BJ (cell line): ENCODE data around the gene DUSP6. TPM values are rescaled to one million over a fixed set of nuclear protein-coding genes. Genes with fewer than 3 reads are reported as not detected.

ENCODE experiments used
- CTCF ChIA-PET: fragments of 350-600 bp; formaldehyde crosslinking; extraction: SDS; loops from one replicate; lab custom pipeline; 2021; ENCODE audit warnings: antibody characterized with exemption, inconsistent platforms; lab: Yijun Ruan, JAX
- POLR2A ChIA-PET: fragments of 300-600 bp; sonication (Branson Sonifier 250); formaldehyde crosslinking; extraction: SDS; loops from one replicate; lab custom pipeline; 2021; ENCODE audit warnings: antibody characterized with exemption; lab: Charles Lee
- DNase-seq: peaks from one replicate; pipeline ENCODE4 v3.0.0-alpha.2; 2011; ENCODE audit warnings: low read depth
- H3K27me3 ChIP-seq: 2 replicates; pipeline ENCODE4 v1.6.0; 2011; ENCODE audit warnings: low read length; ENCODE audit not compliant: control insufficient read depth, insufficient read depth
- H3K36me3 ChIP-seq: 2 replicates; pipeline ENCODE4 v1.5.1; 2011; ENCODE audit warnings: low read length; ENCODE audit not compliant: control insufficient read depth, insufficient read depth
- H3K4me3 ChIP-seq: 2 replicates; pipeline ENCODE4 v1.5.1; 2011; ENCODE audit warnings: low read depth, mild to moderate bottlenecking, control low read depth, low read length
- polyA plus RNA-seq: library from polyadenylated mRNA; depleted of rRNA; stranded (reverse); fragments of >200 nt; gene quantifications from 2 replicates; pipeline ENCODE4 v1.2.3, GENCODE V29; 2011
- TF ChIP-seq, protein P1 (sequence below): IDR thresholded peaks from 2 replicates; pipeline ENCODE4 v1.5.1; 2011; ENCODE audit warnings: low read depth, mild to moderate bottlenecking, control low read depth, inconsistent platforms, low read length, moderate library complexity; ENCODE audit not compliant: insufficient read depth

The DUSP6 gene
- polyA plus RNA-seq, 1 experiment, result 26.6 TPM

DNA sequence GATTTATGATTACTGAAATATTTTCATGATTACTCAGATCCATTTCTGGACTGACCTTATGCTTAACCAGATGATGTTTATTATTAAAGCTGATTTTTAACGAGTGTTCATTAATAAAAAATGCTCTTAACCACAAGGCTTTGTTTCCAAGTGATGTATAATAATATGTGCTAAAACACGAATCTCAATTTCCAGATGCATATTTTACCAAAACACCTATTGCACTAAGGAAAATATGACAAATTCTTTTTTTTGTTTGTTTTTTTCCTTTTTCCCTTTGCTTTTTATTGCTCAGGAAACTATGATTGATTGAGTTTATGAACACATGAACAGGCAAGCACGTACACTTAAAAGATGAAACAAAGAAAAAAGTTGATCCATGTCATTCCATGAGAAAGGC lies 16.9 kb upstream of the DUSP6 start:
- TF ChIP-seq, protein P1, sequence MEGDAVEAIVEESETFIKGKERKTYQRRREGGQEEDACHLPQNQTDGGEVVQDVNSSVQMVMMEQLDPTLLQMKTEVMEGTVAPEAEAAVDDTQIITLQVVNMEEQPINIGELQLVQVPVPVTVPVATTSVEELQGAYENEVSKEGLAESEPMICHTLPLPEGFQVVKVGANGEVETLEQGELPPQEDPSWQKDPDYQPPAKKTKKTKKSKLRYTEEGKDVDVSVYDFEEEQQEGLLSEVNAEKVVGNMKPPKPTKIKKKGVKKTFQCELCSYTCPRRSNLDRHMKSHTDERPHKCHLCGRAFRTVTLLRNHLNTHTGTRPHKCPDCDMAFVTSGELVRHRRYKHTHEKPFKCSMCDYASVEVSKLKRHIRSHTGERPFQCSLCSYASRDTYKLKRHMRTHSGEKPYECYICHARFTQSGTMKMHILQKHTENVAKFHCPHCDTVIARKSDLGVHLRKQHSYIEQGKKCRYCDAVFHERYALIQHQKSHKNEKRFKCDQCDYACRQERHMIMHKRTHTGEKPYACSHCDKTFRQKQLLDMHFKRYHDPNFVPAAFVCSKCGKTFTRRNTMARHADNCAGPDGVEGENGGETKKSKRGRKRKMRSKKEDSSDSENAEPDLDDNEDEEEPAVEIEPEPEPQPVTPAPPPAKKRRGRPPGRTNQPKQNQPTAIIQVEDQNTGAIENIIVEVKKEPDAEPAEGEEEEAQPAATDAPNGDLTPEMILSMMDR, result no peak
- CTCF ChIA-PET, result no interaction called here
- H3K36me3 ChIP-seq, result no peaks in the 10 kb centered on the region
- no peaks in the 10 kb centered on the region for H3K27me3 ChIP-seq
- DNase-seq, result no peak
- POLR2A ChIA-PET, result no interaction called here
- H3K4me3 ChIP-seq, result no peak overlapping the region

DNA sequence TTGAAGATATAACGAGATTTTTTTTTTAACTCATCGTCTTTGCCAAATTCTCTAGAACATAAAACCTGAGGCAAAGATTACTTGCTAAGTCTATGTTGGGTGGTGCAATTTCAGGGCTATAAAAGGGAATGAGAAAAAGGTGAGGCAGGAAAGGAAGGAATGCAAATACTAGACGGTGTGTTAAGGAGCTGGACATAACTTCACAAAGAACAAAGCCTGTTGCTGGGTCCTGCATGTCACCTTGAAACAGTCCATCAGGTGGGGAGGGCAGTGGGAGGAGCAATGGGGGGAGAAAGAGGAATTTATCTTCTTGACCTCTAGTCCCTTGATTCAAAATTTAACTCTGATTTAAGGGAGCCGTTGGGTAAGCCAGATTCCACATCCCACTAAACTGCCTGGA lies 16.1 kb upstream of the DUSP6 start:
- DNase-seq, result no peak
- Histone ChIP-seq H3K4me3 (no peak overlapping the region), H3K27me3 (no peaks in the 10 kb centered on the region), H3K36me3 (no peaks in the 10 kb centered on the region)
- ChIA-PET CTCF (no interaction called here), POLR2A (no interaction called here)
- TF ChIP-seq, protein P1, result no peak

DNA sequence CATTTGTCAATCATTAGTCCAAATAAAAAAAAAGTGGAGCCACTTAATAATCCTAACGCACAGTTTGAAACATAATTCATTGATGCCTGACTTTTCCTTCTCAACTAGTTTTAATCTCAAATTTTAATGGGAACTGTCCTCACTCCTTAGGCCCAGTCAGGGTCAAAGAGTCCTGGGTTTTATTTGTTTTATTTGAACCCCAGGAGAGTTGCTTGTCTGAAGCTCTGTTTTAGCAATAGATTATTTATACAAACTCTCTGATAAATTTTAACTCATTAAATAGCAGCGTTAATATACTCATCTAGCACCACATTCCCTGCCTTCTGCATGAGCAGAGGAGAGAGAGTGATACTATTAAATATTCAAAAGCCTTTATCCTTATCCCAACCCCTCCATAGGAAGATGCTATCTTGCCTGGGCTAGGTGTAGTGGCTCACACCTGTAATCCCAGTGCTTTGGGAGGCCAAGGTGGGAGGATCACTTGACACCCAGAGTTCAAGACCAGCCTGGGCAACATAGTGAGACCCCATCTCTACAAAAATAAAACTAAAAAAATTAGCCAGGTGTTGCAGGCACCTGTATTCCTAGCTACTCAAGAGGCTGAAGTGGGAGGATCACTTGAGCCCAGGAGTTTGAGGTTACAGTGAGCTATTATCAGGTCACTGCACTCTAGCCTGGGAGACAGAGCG lies 14.5 kb upstream of the DUSP6 start:
- ChIA-PET CTCF (interaction anchor here (0.6 kb wide), 1 partner anchor 334 kb away, joined by 5 read pairs; no protein-coding TSS in a partner anchor), POLR2A (no interaction called here)
- no peaks in the 10 kb centered on the region for H3K36me3 ChIP-seq
- no peaks in the 10 kb centered on the region for H3K27me3 ChIP-seq
- TF ChIP-seq, protein P1, result no peak
- H3K4me3 ChIP-seq, result no peak overlapping the region
- DNase-seq, result no peak

DNA sequence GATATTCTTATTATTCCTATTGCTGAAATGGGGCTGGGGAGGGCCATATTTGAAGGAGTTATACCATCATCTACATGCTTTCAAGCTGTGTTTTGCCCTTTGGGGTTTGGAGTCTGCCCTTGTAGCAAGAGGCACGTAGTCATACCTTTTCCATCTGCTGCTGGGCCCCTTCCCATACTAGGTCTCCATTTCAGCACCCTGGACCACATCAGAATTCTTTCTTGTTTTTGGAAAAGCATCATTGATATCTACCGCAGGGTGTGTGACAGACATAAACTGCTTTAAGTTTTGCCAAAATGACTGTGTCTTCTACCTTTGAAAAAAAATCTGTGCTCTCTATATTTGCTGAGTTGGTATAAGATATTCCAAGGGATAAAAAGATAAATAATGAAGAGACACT lies 12.3 kb upstream of the DUSP6 start:
- Histone ChIP-seq H3K4me3 (no peak overlapping the region), H3K36me3 (no peaks in the 10 kb centered on the region), H3K27me3 (no peaks in the 10 kb centered on the region)
- ChIA-PET CTCF (interaction anchor here (1.8 kb wide), 1 partner anchor 10 kb away, joined by 6 read pairs; no protein-coding TSS in a partner anchor), POLR2A (no interaction called here)
- no peak for DNase-seq
- TF ChIP-seq, protein P1, result no peak

DNA sequence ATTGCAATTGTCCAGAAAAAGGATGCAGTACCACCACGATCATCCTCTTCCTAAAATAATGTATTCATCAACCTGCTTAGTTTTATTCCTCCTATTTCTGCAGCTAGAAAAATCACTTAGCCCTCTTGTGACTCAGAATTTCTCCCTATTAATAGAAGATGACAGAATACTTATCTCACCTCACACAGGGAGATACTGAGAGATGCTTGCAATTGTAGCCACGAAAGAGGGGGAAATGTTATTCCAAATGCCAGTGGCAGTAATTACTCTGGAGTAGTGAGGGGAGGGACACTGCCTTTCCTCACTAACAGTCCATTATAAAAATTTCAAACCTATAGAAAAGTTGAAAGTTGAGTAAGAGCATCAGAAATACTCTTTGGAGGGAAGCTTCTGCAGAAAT lies 11.8 kb upstream of the DUSP6 start:
- ChIA-PET POLR2A (no interaction called here), CTCF (interaction anchor here (1.8 kb wide), 1 partner anchor 9 kb away, joined by 6 read pairs; no protein-coding TSS in a partner anchor)
- Histone ChIP-seq H3K36me3 (no peaks in the 10 kb centered on the region), H3K27me3 (no peaks in the 10 kb centered on the region), H3K4me3 (no peak overlapping the region)
- TF ChIP-seq, protein P1, result no peak
- no peak for DNase-seq
